GM23248 (cell line): Measurements from ENCODE around the gene VWA8. TPM values are rescaled to one million over a fixed set of nuclear protein-coding genes. Genes with fewer than 3 reads are reported as not detected.

ENCODE experiments used
- DNase-seq: peaks from one replicate; pipeline ENCODE4 v3.0.0-alpha.2; 2015
- H2AFZ ChIP-seq: fragments of 200-600 bp; sonication (generic); 2 replicates; pipeline ENCODE4 v1.6.1; 2016; ENCODE audit warnings: antibody characterized with exemption
- H3F3A ChIP-seq: fragments of 200-600 bp; sonication (generic); 2 replicates; pipeline ENCODE4 v1.6.1; 2016; ENCODE audit warnings: mild to moderate bottlenecking, antibody characterized with exemption, mixed run types; ENCODE audit not compliant: insufficient read depth
- H3K27ac ChIP-seq: fragments of 200-600 bp; sonication (generic); 2 replicates; pipeline ENCODE4 v1.5.1; 2016; ENCODE audit warnings: mild to moderate bottlenecking
- H3K27me3 ChIP-seq: fragments of 200-600 bp; sonication (generic); replicated peaks from 2 replicates; pipeline ENCODE4 v1.6.1; 2016; ENCODE audit warnings: mild to moderate bottlenecking; ENCODE audit not compliant: insufficient read depth
- H3K36me3 ChIP-seq: fragments of 200-600 bp; sonication (generic); 2 replicates; pipeline ENCODE4 v1.6.1; 2016; ENCODE audit warnings: low read depth, mild to moderate bottlenecking
- H3K4me1 ChIP-seq: fragments of 200-600 bp; sonication (generic); 2 replicates; pipeline ENCODE4 v1.6.1; 2016; ENCODE audit warnings: mild to moderate bottlenecking; ENCODE audit not compliant: insufficient read depth
- H3K4me2 ChIP-seq: fragments of 200-600 bp; sonication (generic); one replicate; pipeline ENCODE4 v1.6.1; 2016; ENCODE audit warnings: mild to moderate bottlenecking; ENCODE audit not compliant: unreplicated experiment
- H3K4me3 ChIP-seq: fragments of 200-600 bp; sonication (generic); 2 replicates; pipeline ENCODE4 v1.5.1; 2016; ENCODE audit warnings: mild to moderate bottlenecking
- H3K79me2 ChIP-seq: fragments of 200-600 bp; sonication (generic); 2 replicates; pipeline ENCODE4 v1.6.1; 2016; ENCODE audit warnings: mild to moderate bottlenecking; ENCODE audit not compliant: insufficient read depth
- H3K9ac ChIP-seq: fragments of 200-600 bp; sonication (generic); 2 replicates; pipeline ENCODE4 v1.6.1; 2016; ENCODE audit warnings: mild to moderate bottlenecking
- H3K9me2 ChIP-seq: fragments of 200-600 bp; sonication (generic); 2 replicates; pipeline ENCODE4 v1.6.1; 2016; ENCODE audit warnings: mixed run types, mild to moderate bottlenecking, moderate library complexity; ENCODE audit not compliant: insufficient read depth
- H3K9me3 ChIP-seq: fragments of 200-600 bp; sonication (generic); one replicate; pipeline ENCODE4 v1.6.1; 2017; ENCODE audit warnings: low read depth
- H4K20me1 ChIP-seq: fragments of 200-600 bp; sonication (generic); 2 replicates; pipeline ENCODE4 v1.6.0; 2016; ENCODE audit not compliant: insufficient read depth
- EZH2 ChIP-seq: fragments of 200-600 bp; sonication (generic); IDR thresholded peaks from 2 replicates; pipeline ENCODE4 v1.6.1; 2018; ENCODE audit warnings: antibody characterized with exemption, mild to moderate bottlenecking; ENCODE audit not compliant: insufficient read depth, poor library complexity, severe bottlenecking
- EZH2phosphoT487 ChIP-seq: fragments of 200-600 bp; sonication (generic); IDR thresholded peaks from 2 replicates; pipeline ENCODE4 v1.6.1; 2018; ENCODE audit warnings: antibody characterized with exemption, moderate library complexity, mild to moderate bottlenecking, low read depth; ENCODE audit not compliant: insufficient read depth
- WGBS, 2 experiments: methylation state at CpG; one replicate each; pipeline ENCODE4 v1.1.6; 2015 to 2017; ENCODE audit warnings: low lambda C conversion rate in 2 of 2, low coverage in 1 of 2; ENCODE audit errors: missing lambda C conversion rate in 2 of 2; 5-methylcytosine and 5-hydroxymethylcytosine counted together
- in situ Hi-C: fragments of 300-500 bp; cut with MboI; formaldehyde crosslinking; loops from 2 replicates; pipeline ENCODE4 v1.15.0; 2020
- polyA plus RNA-seq: library from polyadenylated mRNA; unstranded; fragments of >200 nt; fragmentation: Nextera tagmentation; extraction: Ambion mirVana; gene quantifications from 2 replicates; pipeline ENCODE4 v1.2.1, GENCODE V29; 2016
- total RNA-seq: library from RNA; depleted of rRNA; stranded (reverse); fragments of >200 nt; shearing (Covaris generic); gene quantifications from 2 replicates; pipeline ENCODE4 v1.2.3, GENCODE V29; 2014

VWA8 gene
- total and polyA plus RNA-seq, 2 experiments from 2014 or later, result 3.9 to 10.1 TPM

GRCh38 chr13:41668130-41668757 lies 292.7 kb downstream of the VWA8 start:
- Histone ChIP-seq H3K4me1 (no peaks in the 10 kb centered on the region), H3K27ac (no peak overlapping the region), H3K9me2 (no peaks in the 10 kb centered on the region), H3K36me3 (no peaks in the 10 kb centered on the region), H3K27me3 (no peaks in the 10 kb centered on the region), H2AFZ (no peak overlapping the region), H3K4me2 (no peak overlapping the region), H3K4me3 (no peak overlapping the region), H4K20me1 (no peaks in the 10 kb centered on the region), H3K9ac (0 out of 2 replicates have a peak overlapping the region, but pooled peaks have one; percentile 0), H3K9me3 (no peaks in the 10 kb centered on the region), H3K79me2 (no peaks in the 10 kb centered on the region), H3F3A (no peaks in the 10 kb centered on the region)
- WGBS, 2 experiments, result 0 to 4% methylated on average over 1 of the region's 1 CpG
- in situ Hi-C loops, result loop anchor here (5.0 kb wide), 1 partner anchor 439 kb away; no protein-coding TSS in a partner anchor
- TF ChIP-seq EZH2phosphoT487 (no peak), EZH2 (no peak)
- DNase-seq, result peak; percentile 93

- no peaks in the 10 kb centered on the region for H3K36me3 ChIP-seq
- H3F3A ChIP-seq, result no peaks in the 10 kb centered on the region
- H2AFZ ChIP-seq, result no peak overlapping the region
- no peaks in the 10 kb centered on the region for H3K27me3 ChIP-seq
- H3K4me2 ChIP-seq, result no peak overlapping the region
- H3K27ac ChIP-seq, result no peak overlapping the region
- no peak for DNase-seq
- no peaks in the 10 kb centered on the region for H3K4me1 ChIP-seq
- no peaks in the 10 kb centered on the region for H3K79me2 ChIP-seq
- H3K9ac ChIP-seq, result no peak overlapping the region
- in situ Hi-C loops, result loop anchor here (5.0 kb wide), 1 partner anchor 441 kb away; no protein-coding TSS in a partner anchor
- no peak overlapping the region for H3K4me3 ChIP-seq
- no peaks in the 10 kb centered on the region for H3K9me2 ChIP-seq
- WGBS, 2 experiments, result 97% methylated on average over 4 of the region's 4 CpGs
- no peaks in the 10 kb centered on the region for H3K9me3 ChIP-seq
- TF ChIP-seq EZH2phosphoT487 (no peak), EZH2 (no peak)
- no peaks in the 10 kb centered on the region for H4K20me1 ChIP-seq
Observed at GRCh38 chr13:41666644-41667043, 294.3 kb downstream of the VWA8 start.

- no peak for TF ChIP-seq EZH2phosphoT487
- no peak for TF ChIP-seq EZH2
- WGBS, 2 experiments, result 90 to 95% methylated on average over 2 of the region's 2 CpGs
- in situ Hi-C loops, result no loop called here
Observed at GRCh38 chr13:41660411-41660810, 300.5 kb downstream of the VWA8 start.

GRCh38 chr13:41658057-41658661 lies 302.8 kb downstream of the VWA8 start:
- no peaks in the 10 kb centered on the region for H4K20me1 ChIP-seq

More at GRCh38 chr13:41660411-41660810, 300.5 kb downstream of the VWA8 start:
- no peaks in the 10 kb centered on the region for H3K79me2 ChIP-seq
- no peaks in the 10 kb centered on the region for H3K27me3 ChIP-seq
- H3K9ac ChIP-seq, result no peak overlapping the region
- no peaks in the 10 kb centered on the region for H3K9me2 ChIP-seq
- H4K20me1 ChIP-seq, result no peaks in the 10 kb centered on the region
- H2AFZ ChIP-seq, result no peak overlapping the region
- no peak overlapping the region for H3K4me2 ChIP-seq
- H3F3A ChIP-seq, result no peaks in the 10 kb centered on the region
- H3K36me3 ChIP-seq, result no peaks in the 10 kb centered on the region
- H3K4me1 ChIP-seq, result no peaks in the 10 kb centered on the region
- DNase-seq, result no peak
- H3K9me3 ChIP-seq, result no peaks in the 10 kb centered on the region
- H3K4me3 ChIP-seq, result no peak overlapping the region
- no peak overlapping the region for H3K27ac ChIP-seq

More at GRCh38 chr13:41658057-41658661, 302.8 kb downstream of the VWA8 start:
- H3K9ac ChIP-seq, result no peak overlapping the region
- H3K79me2 ChIP-seq, result no peaks in the 10 kb centered on the region
- H3K27ac ChIP-seq, result no peak overlapping the region
- no peaks in the 10 kb centered on the region for H3K9me2 ChIP-seq
- H3K4me3 ChIP-seq, result no peak overlapping the region
- no peaks in the 10 kb centered on the region for H3F3A ChIP-seq
- no peaks in the 10 kb centered on the region for H3K4me1 ChIP-seq
- DNase-seq, result no peak
- H3K36me3 ChIP-seq, result no peaks in the 10 kb centered on the region
- H3K4me2 ChIP-seq, result no peak overlapping the region
- TF ChIP-seq EZH2phosphoT487 (no peak), EZH2 (no peak)
- no peaks in the 10 kb centered on the region for H3K9me3 ChIP-seq
- H3K27me3 ChIP-seq, result no peaks in the 10 kb centered on the region
- no peak overlapping the region for H2AFZ ChIP-seq
- in situ Hi-C loops, result no loop called here
- 72 to 73% methylated on average over 7 of the region's 7 CpGs for WGBS, 2 experiments
